ENCODE data around the gene LNP1. TPM values are rescaled to one million over a fixed set of nuclear protein-coding genes. Genes with fewer than 3 reads are reported as not detected.

The LNP1 gene
- total RNA-seq, 4 donors from 2014 or later, result 0.27 to 2.2 (median 0.40) TPM; not detected in 1

DNA sequence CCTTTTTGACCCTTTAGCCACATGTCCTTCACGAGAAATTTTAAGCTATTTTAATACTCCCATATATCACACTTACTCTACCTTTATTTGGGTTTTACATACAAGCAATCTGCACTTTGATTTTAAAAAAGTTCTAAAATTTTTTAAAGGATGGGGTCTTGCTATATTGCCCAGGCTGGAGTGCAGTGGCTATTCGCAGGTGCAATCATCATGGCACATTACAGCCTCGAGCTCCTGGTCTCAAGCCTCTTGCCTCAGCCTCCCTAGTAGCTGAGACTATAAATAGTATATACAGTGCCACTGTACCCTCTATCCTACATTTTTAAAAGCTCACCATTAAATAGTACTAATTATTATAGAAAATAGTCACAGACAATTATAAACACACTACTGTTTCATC lies 36.9 kb upstream of the LNP1 start:
- Histone ChIP-seq H3K27ac (no peak overlapping the region), H3K36me3 (peaks cover 0 to 40% (median 10%) of the 10 kb centered on the region in 4 donors), H3K4me3 (no peak overlapping the region), H3K4me1 (no peaks in the 10 kb centered on the region), H3K9me3 (no peaks in the 10 kb centered on the region), H3K27me3 (no peaks in the 10 kb centered on the region)
- intact Hi-C loops (cut with DNase I; ENCODE audit: low total_unique reads), result no loop called here
- in situ Hi-C loops (cut with MboI; ENCODE audit: low pct_ligation_motif_present in 1 of 4, low pct_unique_long_range_greater_than_20kb in 1 of 4, low sequenced_read_pairs in 3 of 4), result no loop called here
- DNase-seq, result no peak
- TF ChIP-seq POLR2AphosphoS5 (IDR thresholded peaks at IDR 0.05) (no peak), EP300 (IDR thresholded peaks at IDR 0.05; ENCODE audit: low read depth) (no peak), POLR2A (IDR thresholded peaks at IDR 0.05) (no peak), CTCF (IDR thresholded peaks at IDR 0.05) (no peak)
- 92 to 100% methylated on average over 2 to 3 of the region's 3 CpGs for WGBS, 2 donors (ENCODE audit: low coverage in 1 of 2)

DNA sequence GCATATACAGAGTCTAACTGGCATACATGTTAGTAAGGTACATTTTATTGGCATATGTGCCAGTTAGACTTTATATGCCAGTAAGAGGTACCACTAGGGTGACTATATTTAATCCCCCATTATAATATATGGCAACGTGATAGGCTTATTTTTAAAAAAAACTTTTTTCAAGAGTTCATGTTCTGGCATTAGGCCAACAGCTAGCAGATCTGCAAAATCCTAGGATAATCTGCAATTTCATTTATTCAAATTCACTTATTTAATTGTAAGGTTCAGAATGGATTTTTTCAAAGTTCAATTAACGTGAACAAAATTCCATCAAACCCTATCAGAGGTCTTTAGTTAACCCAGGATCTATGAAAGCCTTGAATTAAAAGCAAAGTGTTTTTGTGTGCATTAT lies 34.9 kb upstream of the LNP1 start:
- H3K36me3 ChIP-seq, result peaks cover 0 to 50% (median 17%) of the 10 kb centered on the region in 4 donors
- no peaks in the 10 kb centered on the region for H3K27me3 ChIP-seq
- in situ Hi-C loops (cut with MboI; ENCODE audit: low pct_ligation_motif_present in 1 of 4, low pct_unique_long_range_greater_than_20kb in 1 of 4, low sequenced_read_pairs in 3 of 4), result no loop called here

GRCh38 chr3:100368441-100368840 lies 32.9 kb upstream of the LNP1 start:
- peaks cover 0 to 62% (median 23%) of the 10 kb centered on the region in 4 donors for H3K36me3 ChIP-seq
- TF ChIP-seq POLR2A (IDR thresholded peaks at IDR 0.05), result no peak
- TF ChIP-seq CTCF (IDR thresholded peaks at IDR 0.05), result no peak
- no peak for TF ChIP-seq POLR2AphosphoS5 (IDR thresholded peaks at IDR 0.05)
- TF ChIP-seq EP300 (IDR thresholded peaks at IDR 0.05; ENCODE audit: low read depth), result no peak
- in situ Hi-C loops (cut with MboI; ENCODE audit: low pct_ligation_motif_present in 1 of 4, low pct_unique_long_range_greater_than_20kb in 1 of 4, low sequenced_read_pairs in 3 of 4), result no loop called here

More for the DNA sequence above, 34.9 kb upstream of the LNP1 start:
- H3K9me3 ChIP-seq, result no peaks in the 10 kb centered on the region
- intact Hi-C loops (cut with DNase I; ENCODE audit: low total_unique reads), result no loop called here
- no peaks in the 10 kb centered on the region for H3K4me1 ChIP-seq
- TF ChIP-seq POLR2A (IDR thresholded peaks at IDR 0.05) (no peak), CTCF (IDR thresholded peaks at IDR 0.05) (no peak), EP300 (IDR thresholded peaks at IDR 0.05; ENCODE audit: low read depth) (no peak), POLR2AphosphoS5 (IDR thresholded peaks at IDR 0.05) (no peak)
- no peak overlapping the region for H3K4me3 ChIP-seq
- H3K27ac ChIP-seq, result no peak overlapping the region
- DNase-seq, result no peak
- 83 to 88% methylated on average over 2 of the region's 2 CpGs for WGBS, 2 donors (ENCODE audit: low coverage in 1 of 2)

DNA sequence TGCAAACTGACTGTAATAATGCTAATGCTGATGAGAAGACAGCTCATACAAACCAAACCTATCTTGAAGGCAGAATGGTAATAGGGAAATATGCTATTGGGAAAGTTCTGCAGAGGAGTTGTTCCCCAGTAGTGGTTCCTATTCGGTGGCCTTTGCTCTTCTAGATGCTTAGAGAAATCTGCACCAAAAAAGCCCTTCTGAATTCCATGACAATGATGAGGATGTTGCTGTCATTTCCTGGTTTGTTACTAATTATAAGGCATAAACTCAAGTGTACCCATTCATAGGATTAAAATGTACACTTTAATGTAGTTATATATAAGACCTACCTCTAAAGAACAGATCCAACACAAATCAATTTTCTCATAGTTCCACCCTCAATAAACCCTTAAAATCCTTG lies 30.6 kb upstream of the LNP1 start:
- H3K4me1 ChIP-seq, result no peaks in the 10 kb centered on the region
- no peaks in the 10 kb centered on the region for H3K9me3 ChIP-seq
- no peak for DNase-seq
- intact Hi-C loops (cut with DNase I; ENCODE audit: low total_unique reads), result no loop called here
- no peaks in the 10 kb centered on the region for H3K27me3 ChIP-seq
- 91% methylated on average over 1 of the region's 1 CpG; no CpG with 5 or more reads in 1 of the 2 donors for WGBS, 2 donors (ENCODE audit: low coverage in 1 of 2)
- TF ChIP-seq CTCF (IDR thresholded peaks at IDR 0.05), result no peak
- no peak for TF ChIP-seq EP300 (IDR thresholded peaks at IDR 0.05; ENCODE audit: low read depth)
- no peak for TF ChIP-seq POLR2AphosphoS5 (IDR thresholded peaks at IDR 0.05)
- in situ Hi-C loops (cut with MboI; ENCODE audit: low pct_ligation_motif_present in 1 of 4, low pct_unique_long_range_greater_than_20kb in 1 of 4, low sequenced_read_pairs in 3 of 4), result no loop called here
- H3K36me3 ChIP-seq, result peaks cover 0 to 54% (median 21%) of the 10 kb centered on the region in 4 donors
- no peak overlapping the region for H3K27ac ChIP-seq
- H3K4me3 ChIP-seq, result no peak overlapping the region

More at GRCh38 chr3:100368441-100368840, 32.9 kb upstream of the LNP1 start:
- intact Hi-C loops (cut with DNase I; ENCODE audit: low total_unique reads), result no loop called here
- WGBS, 2 donors (ENCODE audit: low coverage in 1 of 2), result 81 to 87% methylated on average over 5 to 8 of the region's 8 CpGs
- no peak for DNase-seq
- Histone ChIP-seq H3K4me1 (no peaks in the 10 kb centered on the region), H3K4me3 (no peak overlapping the region), H3K27me3 (no peaks in the 10 kb centered on the region), H3K9me3 (no peaks in the 10 kb centered on the region), H3K27ac (no peak overlapping the region)
